ENCODE measurements around the gene LHB. TPM values are rescaled to one million over a fixed set of nuclear protein-coding genes. Genes with fewer than 3 reads are reported as not detected.
"Not testable (repeated sequence)": the region's sequence is repeated elsewhere in the genome, so short reads cannot be mapped to it uniquely, and the experiment has no call there.

Gene LHB
- total RNA-seq, 1 donor from 2014 or later, result 0.26 TPM

DNA sequence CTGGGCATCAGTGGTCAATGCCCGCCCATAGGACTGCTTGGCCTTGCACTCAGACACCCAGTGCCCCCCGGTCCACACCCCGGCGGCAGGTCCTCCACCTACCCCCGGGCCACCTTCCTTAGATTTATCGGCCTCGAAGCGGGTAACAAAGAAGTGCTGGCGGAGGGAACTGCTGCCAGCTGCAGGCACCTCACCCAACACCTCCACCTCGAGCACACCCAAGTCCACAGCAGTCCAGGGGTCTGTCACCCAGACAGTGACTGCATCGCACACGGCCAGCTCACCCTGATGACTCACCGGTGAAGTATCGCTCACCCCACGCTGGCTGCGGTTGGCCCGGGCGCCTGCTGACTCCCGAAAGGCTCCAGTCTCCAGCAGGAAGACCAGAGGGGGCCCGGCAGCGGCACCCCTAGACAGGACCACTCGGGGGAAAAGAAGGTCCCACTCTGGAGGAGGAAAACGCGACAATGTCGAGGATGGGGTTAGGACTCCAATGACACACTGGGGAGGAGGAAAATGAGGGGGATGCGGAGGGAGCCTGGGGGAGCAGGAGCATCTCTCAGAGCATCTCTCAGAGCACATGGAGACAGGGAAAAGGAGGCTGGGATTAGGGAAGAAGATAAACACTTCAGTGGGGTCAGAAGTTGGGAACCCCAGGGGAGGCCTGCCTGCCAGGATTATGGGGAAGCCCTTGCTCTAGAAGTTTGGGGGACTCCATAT, 21.8 kb upstream of the LHB start:
- DNase-seq (ENCODE audit: low read depth, low spot score), result not testable (repeated sequence)

DNA sequence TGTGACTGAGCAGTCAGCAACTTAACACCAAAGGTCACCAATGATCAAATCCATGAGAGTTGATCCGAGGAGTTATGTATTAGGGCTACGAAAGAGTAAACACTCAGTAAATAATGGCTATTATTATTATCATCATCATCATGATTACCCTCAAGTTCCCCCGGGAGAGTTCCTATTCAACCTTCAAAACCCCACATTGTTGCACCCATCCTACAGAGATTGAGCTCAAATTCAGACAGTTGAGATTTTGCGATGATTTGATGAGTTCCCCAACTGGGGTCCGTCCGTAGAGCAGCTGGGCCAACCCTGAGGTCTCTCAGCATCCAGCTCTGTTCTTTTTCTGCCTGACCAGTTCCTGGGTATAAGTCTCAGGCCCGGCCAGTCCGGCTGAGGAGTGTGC, 21.2 kb upstream of the LHB start:
- DNase-seq (ENCODE audit: low read depth, low spot score), result not testable (repeated sequence)

DNA sequence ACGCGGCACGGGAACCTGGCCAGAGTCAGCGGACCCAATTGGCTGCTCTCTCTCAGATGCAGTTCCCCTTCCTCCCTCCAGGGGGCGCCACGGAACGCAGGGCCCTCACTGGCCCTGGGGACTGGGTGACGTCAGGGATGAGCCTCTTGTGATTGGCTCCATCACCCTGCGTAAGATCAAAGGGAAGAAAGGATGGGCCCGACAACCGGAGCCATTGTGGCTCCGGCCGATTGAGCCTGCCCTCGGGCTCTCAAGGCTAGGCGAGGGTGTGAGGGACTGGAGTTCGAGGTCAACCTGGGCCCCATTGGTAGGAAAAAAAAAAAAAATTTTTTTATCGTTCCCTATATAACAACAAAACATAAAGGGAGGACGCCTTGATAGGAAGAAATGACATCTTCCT, 19.9 kb upstream of the LHB start, which contains the start of gene CGB1:
Gene CGB1, minus strand, starts transcription at position 81 of the 400 bp plus-strand sequence. CDS start 184 bp downstream, outside the sequence.
- not testable (repeated sequence) for DNase-seq (ENCODE audit: low read depth, low spot score)

DNA sequence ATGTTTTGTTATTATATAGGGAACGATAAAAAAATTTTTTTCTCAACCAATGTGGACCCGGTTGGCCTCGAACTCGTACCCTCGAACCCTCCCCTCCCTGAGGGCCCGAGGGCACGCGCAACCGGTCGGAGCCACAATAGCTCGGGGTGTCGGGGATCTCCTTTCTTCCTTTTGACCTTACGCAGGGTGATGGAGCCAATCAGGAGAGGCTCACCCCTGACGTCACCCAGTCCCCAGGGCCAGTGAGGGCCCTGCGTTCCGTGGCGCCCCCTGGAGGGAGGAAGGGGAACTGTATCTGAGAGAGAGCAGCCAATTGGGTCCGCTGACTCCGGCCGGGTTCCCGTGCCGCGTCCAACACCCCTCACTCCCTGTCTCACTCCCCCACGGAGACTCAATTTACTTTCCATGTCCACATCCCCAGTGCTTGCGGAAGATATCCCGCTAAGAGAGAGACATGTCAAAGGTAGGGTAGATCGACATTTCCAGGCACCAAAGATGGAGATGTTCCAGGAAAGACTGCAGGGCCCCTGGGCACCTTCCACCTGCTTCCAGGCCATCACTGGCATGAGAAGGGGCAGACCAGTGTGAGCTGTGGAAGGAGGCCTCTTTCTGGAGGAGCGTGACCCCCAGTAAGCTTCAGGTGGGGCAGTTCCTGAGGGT, 14.9 kb upstream of the LHB start, which contains the start of gene CGB2:
Gene CGB2, plus strand, starts transcription at position 249 of the 660 bp plus-strand sequence. Its CDS starts 206 bp downstream, at position 455.
- DNase-seq (ENCODE audit: low read depth, low spot score), result not testable (repeated sequence)

DNA sequence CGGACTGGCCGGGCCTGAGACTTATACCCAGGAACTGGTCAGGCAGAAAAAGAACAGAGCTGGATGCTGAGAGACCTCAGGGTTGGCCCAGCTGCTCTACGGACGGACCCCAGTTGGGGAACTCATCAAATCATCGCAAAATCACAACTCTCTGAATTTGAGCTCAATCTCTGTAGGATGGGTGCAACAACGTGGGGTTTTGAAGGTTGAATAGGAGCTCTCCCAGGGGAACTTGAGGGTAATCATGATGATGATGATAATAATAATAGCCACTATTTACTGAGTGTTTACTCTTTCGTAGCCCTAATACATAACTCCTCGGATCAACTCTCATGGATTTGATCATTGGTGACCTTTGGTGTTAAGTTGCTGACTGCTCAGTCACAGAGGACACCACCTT, 13.4 kb upstream of the LHB start:
- not testable (repeated sequence) for DNase-seq (ENCODE audit: low read depth, low spot score)

DNA sequence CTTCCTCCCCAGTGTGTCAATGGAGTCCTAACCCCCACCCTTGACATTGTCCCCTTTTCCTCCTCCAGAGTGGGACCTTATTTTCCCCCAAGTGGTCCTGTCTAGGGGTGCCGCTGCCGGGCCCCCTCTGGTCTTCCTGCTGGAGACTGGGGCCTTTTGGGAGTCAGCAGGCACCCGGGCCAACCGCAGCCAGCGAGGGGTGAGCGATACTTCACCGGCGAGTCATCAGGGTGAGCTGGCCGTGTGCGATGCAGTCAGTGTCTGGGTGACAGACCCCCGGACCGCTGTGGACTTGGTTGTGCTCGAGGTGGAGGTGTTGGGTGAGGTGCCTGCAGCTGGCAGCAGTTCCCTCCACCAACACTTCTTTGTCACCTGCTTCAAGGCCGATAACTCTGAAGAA, 12.9 kb upstream of the LHB start:
- not testable (repeated sequence) for DNase-seq (ENCODE audit: low read depth, low spot score)

DNA sequence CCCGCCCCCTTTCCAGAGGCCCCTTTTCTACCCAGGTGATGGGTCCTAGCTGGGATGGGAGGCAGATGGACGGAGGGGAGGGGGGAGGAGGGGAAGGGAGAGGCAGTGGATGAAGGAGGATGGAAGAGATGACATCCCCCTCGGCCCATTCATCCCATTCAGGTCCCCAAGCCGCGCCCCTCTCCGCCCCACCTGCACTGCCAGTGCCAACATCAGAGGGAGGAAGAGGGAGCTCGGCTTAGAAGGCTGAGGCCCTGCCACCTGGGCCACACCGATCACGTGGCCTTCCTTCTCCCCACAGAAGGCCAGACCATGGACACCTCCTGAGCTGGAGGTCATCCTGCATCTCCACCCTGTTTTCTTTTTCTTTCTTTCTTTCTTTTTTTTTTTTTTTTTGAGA, 11.8 kb upstream of the LHB start:
- DNase-seq (ENCODE audit: low read depth, low spot score), result not testable (repeated sequence)

DNA sequence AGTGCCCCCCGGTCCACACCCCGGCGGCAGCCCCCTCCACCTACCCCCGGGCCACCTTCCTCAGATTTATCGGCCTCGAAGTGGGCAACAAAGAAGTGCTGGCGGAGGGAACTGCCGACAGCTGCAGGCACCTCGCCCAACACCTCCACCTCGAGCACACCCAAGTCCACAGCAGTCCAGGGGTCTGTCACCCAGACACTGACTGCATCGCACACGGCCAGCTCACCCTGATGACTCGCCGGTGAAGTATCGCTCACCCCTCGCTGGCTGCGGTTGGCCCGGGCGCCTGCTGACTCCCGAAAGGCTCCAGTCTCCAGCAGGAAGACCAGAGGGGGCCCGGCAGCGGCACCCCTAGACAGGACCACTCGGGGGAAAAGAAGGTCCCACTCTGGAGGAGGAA, 8.7 kb upstream of the LHB start:
- not testable (repeated sequence) for DNase-seq (ENCODE audit: low read depth, low spot score)

DNA sequence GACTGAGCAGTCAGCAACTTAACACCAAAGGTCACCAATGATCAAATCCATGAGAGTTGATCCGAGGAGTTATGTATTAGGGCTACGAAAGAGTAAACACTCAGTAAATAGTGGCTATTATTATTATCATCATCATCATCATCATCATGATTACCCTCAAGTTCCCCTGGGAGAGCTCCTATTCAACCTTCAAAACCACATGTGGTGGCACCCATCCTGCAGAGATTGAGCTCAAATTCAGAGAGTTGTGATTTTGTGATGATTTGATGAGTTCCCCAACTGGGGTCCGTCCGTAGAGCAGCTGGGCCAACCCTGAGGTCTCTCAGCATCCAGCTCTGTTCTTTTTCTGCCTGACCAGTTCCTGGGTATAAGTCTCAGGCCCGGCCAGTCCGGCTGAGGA, 8.2 kb upstream of the LHB start:
- DNase-seq (ENCODE audit: low read depth, low spot score), result not testable (repeated sequence)

DNA sequence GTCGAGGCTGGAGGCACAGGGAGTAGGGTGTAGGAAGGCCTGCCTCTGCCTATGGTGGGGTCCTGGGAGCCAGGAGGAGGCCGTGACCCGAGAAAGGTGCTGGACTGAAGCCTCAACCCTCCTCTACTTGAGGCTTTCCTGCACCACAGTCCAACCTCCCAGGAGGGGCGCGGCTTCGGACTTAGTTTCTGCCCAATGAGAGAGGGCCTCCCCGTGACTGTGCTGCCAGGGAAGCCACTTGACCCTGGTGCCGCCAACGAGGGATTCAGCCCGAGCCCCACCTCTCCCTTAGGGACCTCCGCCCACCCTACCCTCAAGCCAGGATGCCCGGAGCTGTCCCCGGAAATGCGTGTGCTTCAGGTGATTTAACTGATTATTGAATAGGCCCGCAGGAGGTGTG, 7.3 kb upstream of the LHB start, which contains the start of gene CGB3:
Gene CGB3, minus strand, starts transcription at position 101 of the 400 bp plus-strand sequence. CDS start 362 bp downstream, outside the sequence.
- DNase-seq (ENCODE audit: low read depth, low spot score), result not testable (repeated sequence)

DNA sequence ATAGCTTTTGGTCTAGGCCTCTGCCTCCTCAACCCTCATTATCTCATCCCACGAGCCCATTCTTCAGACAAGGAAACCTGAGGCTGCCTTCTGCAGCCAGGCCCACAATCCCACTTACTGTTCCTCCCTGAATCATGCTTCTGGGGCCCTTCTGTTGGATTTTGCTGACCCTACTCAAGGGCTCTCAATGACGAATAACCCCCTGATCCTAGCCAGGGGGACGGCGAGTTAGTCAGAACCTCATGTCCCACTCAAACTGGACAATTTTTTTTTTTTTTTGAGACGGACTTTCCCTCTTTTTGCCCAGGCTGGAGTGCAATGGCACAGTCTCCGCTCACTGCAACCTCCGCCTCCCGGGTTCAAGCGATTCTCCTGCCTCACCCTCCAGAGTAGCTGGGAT, 5.2 kb upstream of the LHB start:
- no peak for DNase-seq (ENCODE audit: low read depth, low spot score)

DNA sequence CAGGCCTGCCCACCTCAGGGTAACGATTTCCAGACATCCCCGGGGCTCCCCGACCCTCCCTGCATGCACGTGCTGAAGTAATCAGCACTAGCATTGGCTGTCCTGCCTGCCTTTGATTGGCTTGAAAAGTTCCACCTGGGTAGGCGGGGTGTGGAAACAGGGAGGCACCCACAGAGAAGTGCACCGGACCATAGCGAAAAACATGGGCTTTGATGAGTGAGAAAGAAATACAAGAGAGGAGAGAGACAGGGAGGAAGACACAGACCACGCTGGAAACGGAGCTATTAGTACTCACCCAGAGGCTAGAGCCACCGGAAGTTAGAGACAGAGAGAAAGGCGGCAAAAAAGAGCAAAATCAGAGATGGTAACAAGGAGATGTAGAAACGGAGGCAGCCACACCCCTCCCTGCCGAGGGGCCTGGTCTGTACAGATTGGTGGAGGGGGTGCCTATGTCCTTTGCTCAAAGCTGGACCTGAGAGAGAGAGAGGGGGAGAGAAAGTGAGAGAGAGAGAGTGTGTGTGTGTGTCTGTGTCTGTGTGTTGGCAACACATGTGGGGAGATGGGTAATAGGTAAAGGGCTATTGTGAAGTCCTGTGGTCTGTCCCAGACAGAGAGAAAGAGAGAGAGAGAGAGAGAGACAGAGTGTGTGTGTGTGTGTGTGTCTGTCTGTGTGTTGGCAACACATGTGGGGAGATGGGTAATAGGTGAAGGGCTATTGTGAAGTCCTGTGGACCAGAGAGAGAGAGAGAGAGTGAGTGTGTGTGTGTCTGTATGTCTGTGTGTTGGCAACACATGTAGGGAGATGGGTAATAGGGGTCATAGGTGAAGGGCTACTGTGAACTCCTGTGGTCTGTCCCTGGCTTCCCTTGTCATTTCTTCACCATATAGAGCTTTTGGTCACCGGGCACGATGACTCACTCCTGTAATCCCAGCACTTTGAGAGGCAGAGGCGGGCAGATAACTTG, 4.3 kb upstream of the LHB start:
- DNase-seq (ENCODE audit: low read depth, low spot score), result no peak

DNA sequence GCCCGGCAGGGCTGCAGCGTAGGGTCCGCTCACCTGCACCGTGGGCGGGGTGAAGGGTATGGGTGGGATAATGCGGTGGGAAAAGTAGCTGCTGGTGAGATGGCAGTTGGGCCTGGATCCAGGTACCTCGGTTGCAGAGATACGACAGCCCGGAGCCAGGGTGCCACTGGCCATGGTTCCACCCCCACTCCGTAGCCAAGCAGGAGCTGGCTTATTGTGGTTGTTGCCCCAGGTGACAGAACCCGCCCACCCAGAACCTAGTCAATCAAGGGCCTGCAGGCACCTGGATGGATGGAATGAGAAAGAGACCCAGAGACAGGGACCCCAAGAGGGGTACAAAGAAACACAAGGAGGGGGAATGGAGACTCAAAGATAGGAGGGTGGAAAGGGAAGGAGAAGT, 3.5 kb upstream of the LHB start:
- no peak for DNase-seq (ENCODE audit: low read depth, low spot score)

DNA sequence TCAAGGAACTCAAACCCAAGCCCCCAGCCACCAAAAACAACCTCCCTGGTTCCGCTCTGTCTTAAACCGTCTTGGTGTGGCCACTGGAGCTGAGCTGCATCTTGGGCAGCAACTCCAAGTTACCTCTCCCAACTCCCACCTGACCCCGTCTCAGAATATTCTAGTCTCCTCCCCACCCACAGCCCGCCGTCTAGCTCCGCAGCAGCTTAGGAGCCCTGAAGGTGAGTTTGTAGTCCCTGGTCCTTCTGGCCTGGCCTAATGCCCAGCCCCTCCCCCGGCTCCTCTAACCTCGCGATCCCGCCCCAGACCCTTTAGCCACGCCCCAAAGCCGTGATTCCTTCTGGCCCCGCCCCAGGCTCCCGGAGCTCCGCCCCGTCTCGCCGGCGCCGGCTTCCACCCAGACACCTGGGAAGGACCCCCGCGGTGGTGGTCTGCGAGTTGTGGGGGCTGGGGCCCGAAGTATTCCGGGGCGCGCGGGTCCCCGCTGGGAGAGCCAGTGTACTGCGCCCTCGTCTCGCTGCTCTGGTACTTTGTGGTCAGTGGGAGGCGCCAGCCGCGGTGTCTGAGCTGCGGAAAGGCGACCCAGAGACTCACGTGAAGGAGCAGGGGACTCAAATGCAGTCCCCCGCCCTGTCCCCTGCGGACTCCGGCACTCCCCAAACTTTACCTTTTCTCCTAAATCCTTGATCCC, 2.5 kb upstream of the LHB start:
- DNase-seq (ENCODE audit: low read depth, low spot score), result no peak

DNA sequence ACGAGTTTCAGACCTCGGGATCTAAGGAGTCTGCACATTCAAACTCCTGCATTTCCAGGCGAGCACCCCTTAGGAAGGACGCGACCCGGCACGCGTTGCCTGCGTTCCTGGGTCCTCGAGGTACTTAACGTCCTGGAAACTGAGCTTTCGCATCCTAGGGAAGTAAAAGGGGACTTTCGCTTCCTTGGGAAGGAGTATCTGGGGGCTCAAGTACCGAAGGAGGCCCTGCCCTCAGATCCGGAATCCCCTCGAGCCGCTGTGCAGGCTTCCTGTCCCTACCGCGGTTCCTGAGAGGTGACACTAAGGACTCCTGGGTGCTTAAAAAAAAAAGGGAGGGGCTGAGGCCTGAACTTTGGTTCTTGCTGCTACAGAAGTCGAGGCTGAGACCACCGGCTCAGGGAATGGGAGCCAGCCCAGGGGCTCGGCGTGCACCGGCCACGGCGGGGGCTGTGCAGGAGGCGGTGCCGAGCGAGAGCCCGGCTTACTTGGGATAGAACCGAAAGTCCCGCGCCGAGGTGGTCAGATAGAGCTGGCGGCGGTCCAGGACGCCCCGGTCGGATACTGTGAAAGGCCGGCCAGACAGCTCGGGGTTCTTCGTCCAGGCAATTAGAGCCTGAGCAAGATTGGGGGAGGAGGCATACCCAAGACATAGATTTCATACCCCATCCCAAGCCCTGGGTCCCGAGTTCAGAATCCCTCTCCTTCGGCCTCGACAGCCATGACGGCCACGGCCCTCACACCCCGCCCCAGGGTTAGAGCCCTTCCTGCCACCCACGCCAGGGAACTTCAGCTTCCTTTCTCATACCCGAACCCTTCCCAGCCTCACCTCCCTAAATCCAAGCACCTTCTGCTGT, 1.7 kb upstream of the LHB start:
- not testable (repeated sequence) for DNase-seq (ENCODE audit: low read depth, low spot score)

DNA sequence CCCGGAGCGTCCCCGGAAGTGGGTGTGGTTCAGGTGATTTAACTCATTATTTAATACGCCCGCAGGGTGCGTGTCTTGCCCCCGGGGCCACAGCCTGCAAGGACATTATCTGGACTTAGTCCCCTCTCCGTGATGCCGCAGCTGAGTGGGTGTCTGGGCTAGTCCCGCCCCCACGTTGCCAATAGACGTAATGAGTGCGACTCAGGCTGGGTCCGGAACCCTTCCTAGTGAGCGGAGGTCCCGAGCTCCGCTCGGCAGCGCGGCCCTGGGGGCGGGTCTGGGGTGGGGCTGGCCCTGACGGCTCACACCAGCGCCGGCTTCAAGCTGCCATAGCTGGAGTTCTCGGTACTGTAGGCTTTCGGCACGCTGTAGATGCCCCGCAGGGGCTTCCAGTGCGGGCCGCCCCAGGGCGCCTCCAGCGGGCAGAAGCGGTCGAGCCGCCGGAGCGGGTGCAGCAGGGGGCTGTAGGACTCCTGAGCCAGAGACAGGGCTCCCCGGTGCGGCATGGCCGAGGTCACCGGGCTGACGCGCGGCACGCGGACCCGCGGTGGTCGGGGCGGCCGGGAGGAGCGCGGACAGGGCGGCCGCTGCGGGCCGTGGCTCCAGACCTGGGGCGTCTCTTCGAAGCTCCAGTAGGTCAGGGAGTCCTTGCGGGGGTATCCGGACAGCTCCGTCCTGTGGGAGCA, 918 bp upstream of the LHB start:
- DNase-seq (ENCODE audit: low read depth, low spot score), result peak; percentile 29

DNA sequence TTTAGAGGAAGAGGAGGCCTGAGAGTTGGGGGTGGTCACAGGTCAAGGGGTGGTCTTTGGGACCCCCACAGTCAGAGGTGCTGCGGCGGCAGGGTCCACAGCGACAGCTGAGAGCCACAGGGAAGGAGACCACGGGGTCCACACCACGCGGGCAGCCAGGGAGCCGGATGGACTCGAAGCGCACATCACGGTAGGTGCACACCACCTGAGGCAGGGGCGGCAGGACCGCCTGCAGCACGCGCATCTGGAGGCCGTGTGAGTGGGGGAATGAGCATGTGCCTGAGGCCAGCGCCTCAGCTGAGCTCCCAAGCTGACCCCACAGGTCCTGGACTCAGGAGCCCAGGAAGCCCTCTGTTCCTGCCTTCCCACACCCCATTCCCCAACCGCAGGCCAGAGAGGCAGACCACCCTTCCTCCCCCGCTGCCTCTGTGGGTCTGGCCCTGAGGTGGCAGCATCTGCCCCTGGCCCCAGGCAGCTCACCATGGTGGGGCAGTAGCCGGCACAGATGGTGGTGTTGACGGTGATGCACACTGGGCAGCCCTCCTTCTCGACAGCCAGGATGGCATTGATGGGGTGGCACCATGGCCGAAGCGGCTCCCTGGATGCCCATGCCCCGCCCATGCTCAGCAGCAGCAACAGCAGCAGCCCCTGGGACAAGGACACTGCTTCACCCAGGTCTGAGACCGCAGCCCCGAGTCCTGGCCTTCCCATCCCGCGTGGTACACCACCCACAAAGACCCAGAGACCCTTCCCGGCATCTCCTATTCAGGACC, 638 bp downstream of the LHB start:
- no peak for DNase-seq (ENCODE audit: low read depth, low spot score)

DNA sequence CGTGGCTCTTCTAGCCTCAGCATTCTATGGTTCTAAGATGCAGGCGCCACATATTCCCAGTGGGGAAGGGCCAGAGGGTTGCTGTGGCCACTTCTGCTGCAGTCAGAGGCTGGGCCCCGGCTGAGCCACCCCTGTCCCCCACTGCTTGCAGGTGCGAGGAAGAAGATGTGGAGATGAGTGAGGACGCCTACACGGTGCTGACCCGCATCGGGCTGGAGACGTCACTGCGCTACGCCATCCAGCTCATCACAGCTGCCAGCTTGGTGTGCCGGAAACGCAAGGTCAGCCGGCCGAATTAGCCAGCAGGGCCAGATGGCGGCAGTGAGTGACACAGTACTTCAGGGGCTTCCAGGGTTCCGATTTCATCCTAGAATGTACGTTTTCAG, 2.0 kb downstream of the LHB start:
- no peak for DNase-seq (ENCODE audit: low read depth, low spot score)

Data from pulmonary artery endothelial cell (primary cell).